T47D (cell line): ENCODE results near the gene NCF1.
A peak's percentile ranks its signal among the peaks of the same experiment; 100 is the strongest.
"Not testable (repeated sequence)": the region's sequence is repeated elsewhere in the genome, so short reads cannot be mapped to it uniquely, and the experiment has no call there.

ENCODE experiments used
- DNase-seq, 2 experiments: peaks; one replicate each; pipeline versions ENCODE4 v3.0.0 to v3.0.0-alpha.2; 2011 to 2012; ENCODE audit warnings: low read depth in 1 of 2, low spot score in 1 of 2
- in situ Hi-C: cut with HindIII; loops from 2 replicates; pipeline ENCODE4 v1.10.0; 2016; ENCODE audit warnings: low sequenced_read_pairs, low pct_unique_long_range_greater_than_20kb

NCF1 gene

GRCh38 chr7:74775111-74775510 is 1.3 kb downstream of the NCF1 start:
- in situ Hi-C loops, DNase-seq: not testable (repeated sequence)

DNA sequence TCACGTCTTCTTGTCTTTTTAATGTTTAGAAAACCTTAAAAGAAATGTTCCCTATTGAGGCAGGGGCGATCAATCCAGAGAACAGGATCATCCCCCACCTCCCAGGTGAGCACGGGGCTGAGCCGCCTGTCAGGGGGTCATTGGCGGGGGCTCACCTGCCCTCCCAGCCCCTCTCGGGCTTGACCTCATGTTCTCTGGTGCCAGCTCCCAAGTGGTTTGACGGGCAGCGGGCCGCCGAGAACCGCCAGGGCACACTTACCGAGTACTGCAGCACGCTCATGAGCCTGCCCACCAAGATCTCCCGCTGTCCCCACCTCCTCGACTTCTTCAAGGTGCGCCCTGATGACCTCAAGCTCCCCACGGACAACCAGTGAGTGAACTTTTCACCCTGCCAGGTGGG is 5.2 kb downstream of the NCF1 start:
- DNase-seq, in situ Hi-C loops: not testable (repeated sequence)

DNA sequence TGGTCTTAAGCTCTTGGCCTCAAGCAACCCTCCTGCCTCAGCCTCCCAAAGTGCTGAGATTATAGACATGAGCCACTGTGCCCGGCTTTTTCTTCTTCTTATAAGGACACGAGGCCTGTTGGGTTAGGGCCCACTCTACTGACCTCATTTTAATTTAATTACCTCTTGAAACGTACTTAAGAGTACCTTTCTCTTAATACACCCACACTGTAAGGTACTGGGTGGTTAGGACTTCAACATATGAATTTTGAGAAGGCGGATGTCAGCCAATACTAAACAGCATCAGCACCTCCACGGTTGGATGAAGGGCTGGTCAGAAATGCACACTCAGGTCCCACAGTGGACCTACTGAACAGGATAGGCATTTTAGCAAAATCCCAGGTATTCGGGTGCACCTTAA is 7.9 kb downstream of the NCF1 start:
- in situ Hi-C loops, DNase-seq: not testable (repeated sequence)

- in situ Hi-C loops, DNase-seq: not testable (repeated sequence)
Observed at GRCh38 chr7:74783595-74783994, 9.8 kb downstream of the NCF1 start.

DNA sequence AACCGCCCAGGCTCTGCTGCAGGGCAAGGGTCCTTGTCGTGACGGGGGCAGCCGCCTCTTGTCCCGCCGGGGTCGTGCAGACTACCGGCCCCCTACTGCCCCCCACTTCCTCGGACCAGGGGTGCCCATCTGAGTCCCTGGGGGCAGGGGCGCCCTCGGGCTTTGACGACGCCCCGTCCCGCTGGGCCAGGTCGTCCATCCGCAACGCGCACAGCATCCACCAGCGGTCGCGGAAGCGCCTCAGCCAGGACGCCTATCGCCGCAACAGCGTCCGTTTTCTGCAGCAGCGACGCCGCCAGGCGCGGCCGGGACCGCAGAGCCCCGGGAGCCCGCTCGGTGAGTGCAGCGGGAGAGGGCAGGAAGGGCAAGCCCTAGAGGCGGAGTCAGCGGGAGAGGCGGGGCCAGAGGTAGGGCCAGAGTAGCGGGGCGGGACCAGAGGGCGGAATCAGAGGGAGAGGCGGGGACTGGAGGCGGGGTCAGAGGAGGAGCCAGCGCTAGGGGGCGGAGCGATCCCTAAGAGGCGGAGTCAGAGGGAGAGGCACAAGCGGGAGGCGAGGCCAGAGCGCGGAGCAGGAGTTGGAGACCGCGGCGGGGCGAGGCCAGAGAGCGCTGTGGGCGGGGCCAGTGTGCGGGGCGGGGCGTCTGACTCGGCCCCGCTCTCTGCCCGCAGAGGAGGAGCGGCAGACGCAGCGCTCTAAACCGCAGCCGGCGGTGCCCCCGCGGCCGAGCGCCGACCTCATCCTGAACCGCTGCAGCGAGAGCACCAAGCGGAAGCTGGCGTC is 14.7 kb downstream of the NCF1 start:
- in situ Hi-C loops: not testable (repeated sequence)
- DNase-seq: peak in 1 of 2 experiments; percentile 90

DNA sequence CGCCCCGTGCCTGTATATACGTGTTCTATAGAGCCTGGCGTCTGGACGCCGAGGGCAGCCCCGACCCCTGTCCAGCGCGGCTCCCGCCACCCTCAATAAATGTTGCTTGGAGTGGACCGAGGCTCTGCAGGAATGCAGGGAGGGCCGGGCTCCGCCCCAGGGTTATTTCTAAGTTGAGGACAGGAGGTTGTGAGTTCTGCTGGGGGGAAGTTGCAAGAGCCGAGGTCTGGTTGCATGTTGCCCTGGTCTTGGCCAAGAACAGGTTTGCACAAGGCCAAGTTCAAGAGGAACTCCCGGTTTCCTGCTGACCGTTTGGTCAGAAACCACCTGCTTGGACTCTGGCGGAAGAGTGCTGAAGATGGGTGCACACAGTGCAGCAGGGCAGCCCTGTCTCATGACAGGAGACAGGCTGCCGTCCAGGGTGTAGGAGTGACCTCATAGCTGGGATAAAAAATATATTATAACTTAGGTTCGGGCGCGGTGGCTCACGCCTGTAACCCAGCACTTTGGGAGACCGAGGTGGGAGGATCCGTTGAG is 15.5 kb downstream of the NCF1 start:
- in situ Hi-C loops, DNase-seq: not testable (repeated sequence)

- DNase-seq, in situ Hi-C loops: not testable (repeated sequence)
Observed at GRCh38 chr7:74797848-74798622, 24.2 kb downstream of the NCF1 start.

DNA sequence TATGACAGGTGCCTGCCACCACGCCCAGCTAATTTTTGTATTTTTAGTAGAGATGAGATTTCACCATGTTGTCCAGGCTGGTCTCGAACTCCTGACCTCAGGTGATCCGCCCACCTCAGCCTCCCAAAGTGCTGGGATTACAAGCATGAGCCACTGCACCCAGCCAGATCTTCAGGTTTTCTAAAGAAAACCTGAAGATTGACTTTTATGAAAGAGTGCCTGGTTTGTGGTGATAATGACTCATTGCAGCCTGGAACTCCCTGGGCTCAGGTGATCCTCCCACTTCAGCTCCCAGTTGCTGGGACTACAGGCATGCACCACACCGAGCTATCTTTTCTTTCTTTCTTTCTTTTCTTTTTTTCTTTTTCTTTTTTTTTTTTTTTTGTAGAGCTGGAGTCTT is 24.8 kb downstream of the NCF1 start:
- DNase-seq, in situ Hi-C loops: not testable (repeated sequence)

GRCh38 chr7:74815882-74816281 is 42.1 kb downstream of the NCF1 start:
- in situ Hi-C loops, DNase-seq: not testable (repeated sequence)

GRCh38 chr7:74820146-74820805 is 46.5 kb downstream of the NCF1 start:
- in situ Hi-C loops, DNase-seq: not testable (repeated sequence)

- DNase-seq, in situ Hi-C loops: not testable (repeated sequence)
Observed at GRCh38 chr7:74821259-74821658, 47.4 kb downstream of the NCF1 start.

- DNase-seq, in situ Hi-C loops: not testable (repeated sequence)
Observed at GRCh38 chr7:74829959-74830358, 56.1 kb downstream of the NCF1 start.

- in situ Hi-C loops, DNase-seq: not testable (repeated sequence)
Observed at GRCh38 chr7:74830411-74830810, 56.6 kb downstream of the NCF1 start.
